DOHH2 (cell line): ENCODE measurements around the gene TMEFF2.
"Not testable (repeated sequence)": the region's sequence is repeated elsewhere in the genome, so short reads cannot be mapped to it uniquely, and the experiment has no call there.

ENCODE experiments used
- CTCF ChIP-seq: fragments of 200-600 bp; sonication (generic); IDR thresholded peaks from one replicate; pipeline ENCODE4 v1.5.1; 2014; ENCODE audit warnings: antibody characterized with exemption, mild to moderate bottlenecking, low read depth, low read length; ENCODE audit not compliant: poor library complexity, severe bottlenecking
- EZH2phosphoT487 ChIP-seq: fragments of 200-600 bp; sonication (generic); IDR thresholded peaks from 2 replicates; pipeline ENCODE4 v1.6.1; 2017; ENCODE audit warnings: borderline replicate concordance, mild to moderate bottlenecking, antibody characterized with exemption, low read length, moderate library complexity, mixed read lengths

- not testable (repeated sequence) for TF ChIP-seq CTCF, EZH2phosphoT487
These were observed 64.4 kb downstream of the TMEFF2 start for GRCh38 chr2:192130312-192130711.
